H1 (cell line): ENCODE measurements around the gene AFF2. TPM values are rescaled to one million over a fixed set of nuclear protein-coding genes. Genes with fewer than 3 reads are reported as not detected.

Experiments
- CTCF ChIA-PET: fragments of 300-600 bp; sonication (Branson Sonifier 250); formaldehyde crosslinking; loops from one replicate; lab custom pipeline; 2021; ENCODE audit not compliant: partially characterized antibody; lab: Charles Lee
- POLR2A ChIA-PET: fragments of 300-600 bp; sonication (Branson Sonifier 250); formaldehyde crosslinking; loops from one replicate; lab custom pipeline; 2021; ENCODE audit warnings: inconsistent platforms; ENCODE audit not compliant: partially characterized antibody; lab: Charles Lee
- DNase-seq, 2 experiments: peaks; one replicate each; pipeline versions ENCODE4 v3.0.0 to v3.0.0-alpha.2; 2010 to 2022; ENCODE audit warnings: low spot score in 2 of 2, low read depth in 1 of 2, mixed read lengths in 1 of 2
- FAIRE-seq: peaks from 2 replicates; lab custom pipeline; 2011; peaks lifted over from hg19 to GRCh38; lab: Jason Lieb, UNC
- H2AFZ ChIP-seq: 2 replicates; pipeline ENCODE4 v1.8.1; 2012; ENCODE audit warnings: low read length, inconsistent platforms
- H2AK5ac ChIP-seq: 2 replicates; pipeline ENCODE4 v1.6.1; 2013; ENCODE audit warnings: low read depth, low read length
- H2BK120ac ChIP-seq: replicated peaks from 2 replicates; pipeline ENCODE3; 2013; ENCODE audit warnings: low read depth, low read length, inconsistent platforms
- H2BK12ac ChIP-seq: 2 replicates; pipeline ENCODE4 v1.6.1; 2013; ENCODE audit warnings: low read depth, low read length
- H2BK15ac ChIP-seq: 2 replicates; pipeline ENCODE4 v1.6.1; 2013; ENCODE audit warnings: low read length
- H2BK20ac ChIP-seq: 2 replicates; pipeline ENCODE4 v1.6.1; 2013; ENCODE audit warnings: low read length
- H2BK5ac ChIP-seq: 2 replicates; pipeline ENCODE4 v1.6.1; 2013; ENCODE audit warnings: low read depth, low read length
- H3K14ac ChIP-seq: 2 replicates; pipeline ENCODE4 v1.6.1; 2013; ENCODE audit warnings: inconsistent platforms; ENCODE audit not compliant: insufficient read length
- H3K18ac ChIP-seq: 2 replicates; pipeline ENCODE4 v1.6.1; 2013; ENCODE audit warnings: low read length; ENCODE audit errors: extremely low read depth
- H3K23ac ChIP-seq: 2 replicates; pipeline ENCODE4 v1.6.1; 2013; ENCODE audit warnings: inconsistent platforms; ENCODE audit not compliant: insufficient read length
- H3K23me2 ChIP-seq: 2 replicates; pipeline ENCODE4 v1.6.1; 2013; ENCODE audit warnings: low read depth, low read length
- H3K27ac ChIP-seq: 2 replicates; pipeline ENCODE4 v1.6.1; 2011; ENCODE audit warnings: low read depth, low read length, inconsistent platforms
- H3K27me3 ChIP-seq, 4 experiments: replicated peaks in 1 of 4; 1 replicate in 1 of 4; 2 replicates in 3 of 4; pipeline versions ENCODE4 v1.6.1 to v1.8.1; 2011 to 2013; ENCODE audit warnings: low read length in 3 of 4, mild to moderate bottlenecking in 3 of 4, inconsistent platforms in 2 of 4, mixed read lengths in 2 of 4, moderate library complexity in 1 of 4; ENCODE audit not compliant: control insufficient read depth in 3 of 4, insufficient read depth in 3 of 4; ENCODE audit errors: extremely low read depth in 1 of 4
- H3K36me3 ChIP-seq, 4 experiments: 2 replicates each; pipeline versions ENCODE4 v1.6.1 to v1.8.1; 2011 to 2013; ENCODE audit warnings: mild to moderate bottlenecking in 4 of 4, low read length in 3 of 4, moderate library complexity in 2 of 4, control low read depth in 1 of 4, inconsistent platforms in 1 of 4; ENCODE audit not compliant: insufficient read depth in 4 of 4, control insufficient read depth in 2 of 4
- H3K4ac ChIP-seq: replicated peaks from 2 replicates; pipeline ENCODE3; 2013; ENCODE audit warnings: low read length, low read depth, mixed read lengths, inconsistent platforms; ENCODE audit not compliant: insufficient read length
- H3K4me1 ChIP-seq, 4 experiments: replicated peaks in 1 of 4; 1 replicate in 1 of 4; 2 replicates in 3 of 4; pipeline versions ENCODE4 v1.6.1 to v1.8.1; 2011 to 2013; ENCODE audit warnings: low read length in 3 of 4, inconsistent platforms in 2 of 4, mixed read lengths in 1 of 4; ENCODE audit not compliant: insufficient read depth in 4 of 4, control insufficient read depth in 3 of 4
- H3K4me2 ChIP-seq, 2 experiments: 2 replicates each; pipeline versions ENCODE4 v1.6.1 to v1.8.1; 2011 to 2013; ENCODE audit warnings: low read depth in 2 of 2, low read length in 2 of 2, control low read depth in 1 of 2, inconsistent platforms in 1 of 2, mild to moderate bottlenecking in 1 of 2; ENCODE audit not compliant: insufficient read depth in 1 of 2
- H3K4me3 ChIP-seq, 4 experiments: fragments of 200-600, 300-600 bp in 1 of 4; sonication (generic), shearing (Covaris generic), sonication (Bioruptor Twin) in 1 of 4; 2 replicates each; pipeline versions ENCODE4 v1.5.1 to v1.8.1; 2011 to 2016; ENCODE audit warnings: low read length in 4 of 4, low read depth in 3 of 4, control low read depth in 2 of 4, inconsistent platforms in 2 of 4, mild to moderate bottlenecking in 2 of 4, mixed read lengths in 1 of 4, moderate library complexity in 1 of 4; ENCODE audit not compliant: insufficient read depth in 2 of 4; ENCODE audit errors: extremely low read depth in 1 of 4
- H3K56ac ChIP-seq: replicated peaks from 2 replicates; pipeline ENCODE3; 2013; ENCODE audit warnings: low read depth, mild to moderate bottlenecking, mixed read lengths, low read length, inconsistent platforms; ENCODE audit not compliant: insufficient read length
- H3K79me1 ChIP-seq: 2 replicates; pipeline ENCODE4 v1.6.1; 2013; ENCODE audit warnings: low read depth, low read length, control low read depth
- H3K79me2 ChIP-seq, 2 experiments: 2 replicates each; pipeline versions ENCODE4 v1.6.1 to v1.8.1; 2012 to 2013; ENCODE audit warnings: low read length in 2 of 2, mild to moderate bottlenecking in 2 of 2, inconsistent platforms in 1 of 2; ENCODE audit not compliant: insufficient read depth in 2 of 2, control insufficient read depth in 1 of 2
- H3K9ac ChIP-seq, 4 experiments: replicated peaks in 1 of 4; 1 replicate in 1 of 4; 2 replicates in 3 of 4; pipeline versions ENCODE4 v1.6.1 to v1.8.1; 2011 to 2013; ENCODE audit warnings: low read depth in 3 of 4, low read length in 3 of 4, control low read depth in 2 of 4, mild to moderate bottlenecking in 2 of 4, moderate library complexity in 2 of 4, inconsistent platforms in 1 of 4; ENCODE audit errors: extremely low read depth in 1 of 4
- H3K9me3 ChIP-seq, 2 experiments: 2 replicates each; pipeline versions ENCODE4 v1.6.1 to v1.8.1; 2012 to 2013; ENCODE audit warnings: mild to moderate bottlenecking in 2 of 2, moderate library complexity in 2 of 2, control low read depth in 1 of 2, inconsistent platforms in 1 of 2, low read depth in 1 of 2, low read length in 1 of 2, mixed read lengths in 1 of 2; ENCODE audit not compliant: insufficient read depth in 2 of 2
- H4K20me1 ChIP-seq, 2 experiments: replicated peaks in 1 of 2; 2 replicates each; pipeline versions ENCODE3 to v1.8.1; 2011 to 2013; ENCODE audit warnings: inconsistent platforms in 2 of 2, low read length in 2 of 2, mild to moderate bottlenecking in 1 of 2; ENCODE audit not compliant: insufficient read depth in 2 of 2, control insufficient read depth in 1 of 2
- H4K5ac ChIP-seq: 2 replicates; pipeline ENCODE4 v1.6.1; 2013; ENCODE audit warnings: low read length, low read depth, mixed read lengths, inconsistent platforms; ENCODE audit not compliant: insufficient read length
- H4K8ac ChIP-seq: 2 replicates; pipeline ENCODE4 v1.8.0; 2013; ENCODE audit warnings: mild to moderate bottlenecking, moderate library complexity, low read length, inconsistent platforms; ENCODE audit not compliant: insufficient read depth; ENCODE audit errors: extremely low read depth
- H4K91ac ChIP-seq: replicated peaks from 2 replicates; pipeline ENCODE3; 2013; ENCODE audit warnings: low read length, mixed read lengths, inconsistent platforms; ENCODE audit not compliant: insufficient read length
- ATF2 ChIP-seq: IDR thresholded peaks from 2 replicates; pipeline ENCODE4 v1.6.1; 2012; ENCODE audit warnings: low read length, inconsistent platforms
- BRCA1 ChIP-seq: IDR thresholded peaks from 2 replicates; pipeline ENCODE4 v1.6.1; 2012; ENCODE audit warnings: low read depth, low read length, improper control_type of control experiment
- CREB1 ChIP-seq: IDR thresholded peaks from 2 replicates; pipeline ENCODE4 v1.6.1; 2012; ENCODE audit warnings: inconsistent platforms
- EGR1 ChIP-seq: IDR thresholded peaks from 2 replicates; pipeline ENCODE4 v1.6.1; 2011; ENCODE audit warnings: low read depth, low read length, borderline replicate concordance
- EP300 ChIP-seq, 2 experiments: IDR thresholded peaks; 1 replicate in 1 of 2; 2 replicates in 1 of 2; pipeline ENCODE4 v1.6.1; 2011 to 2012; ENCODE audit warnings: low read depth in 2 of 2, low read length in 2 of 2, mild to moderate bottlenecking in 2 of 2, borderline replicate concordance in 1 of 2, inconsistent platforms in 1 of 2, moderate library complexity in 1 of 2
- HDAC2 ChIP-seq, 2 experiments: fragments of 300-600 bp in 1 of 2; sonication (generic) in 1 of 2; IDR thresholded peaks; 2 replicates each; pipeline ENCODE4 v1.6.1; 2011 to 2012; ENCODE audit warnings: low read depth in 2 of 2, low read length in 2 of 2, mild to moderate bottlenecking in 2 of 2, moderate library complexity in 2 of 2, borderline replicate concordance in 1 of 2, inconsistent platforms in 1 of 2
- KDM5A ChIP-seq: fragments of 200-600 bp; IDR thresholded peaks from 2 replicates; pipeline ENCODE4 v1.7.1; 2012; ENCODE audit warnings: mild to moderate bottlenecking, low read length, inconsistent platforms, mixed read lengths
- MAX ChIP-seq: IDR thresholded peaks from 2 replicates; pipeline ENCODE4 v1.6.1; 2012; ENCODE audit warnings: inconsistent platforms
- RNF2 ChIP-seq: fragments of 200-900, 300-1000 bp; sonication (generic); IDR thresholded peaks from 2 replicates; pipeline ENCODE4 v1.7.1; 2016; ENCODE audit warnings: borderline replicate concordance, low read depth, mild to moderate bottlenecking, antibody characterized with exemption, low read length; ENCODE audit not compliant: poor library complexity, severe bottlenecking; ENCODE audit errors: missing control alignments
- SAP30 ChIP-seq: fragments of 300-600 bp; sonication (generic); IDR thresholded peaks from 2 replicates; pipeline ENCODE4 v1.7.1; 2012; ENCODE audit warnings: low read length, moderate library complexity, mild to moderate bottlenecking, inconsistent platforms; ENCODE audit not compliant: insufficient read depth, insufficient replicate concordance
- SP4 ChIP-seq: IDR thresholded peaks from 2 replicates; pipeline ENCODE4 v1.6.1; 2012; ENCODE audit warnings: low read length, inconsistent platforms
- TEAD4 ChIP-seq: IDR thresholded peaks from 2 replicates; pipeline ENCODE4 v1.6.1; 2012; ENCODE audit warnings: low read depth, low read length, inconsistent platforms, mixed read lengths
- WGBS, 2 experiments: shearing (Covaris generic) in 1 of 2; methylation state at CpG; one replicate each; pipeline versions ENCODE4 v1.1.6 to v1.1.7; 2013 to 2015; ENCODE audit warnings: low lambda C conversion rate in 2 of 2, mixed read lengths in 2 of 2, inconsistent platforms in 1 of 2, low coverage in 1 of 2, missing lambda C conversion rate in 1 of 2; ENCODE audit not compliant: insufficient replicate concordance in 2 of 2, insufficient coverage in 1 of 2, insufficient read length in 1 of 2; ENCODE audit errors: extremely low coverage in 1 of 2, missing lambda C conversion rate in 1 of 2; 5-methylcytosine and 5-hydroxymethylcytosine counted together
- polyA plus RNA-seq, 7 experiments: library from polyadenylated mRNA; depleted of rRNA in 3 of 7; stranded (reverse) in 5 of 7; unstranded in 2 of 7; fragments of >200 nt in 5 of 7; fragments of 200-250 nt in 2 of 7; gene quantifications; 1 replicate in 5 of 7; 2 replicates in 1 of 7; 4 replicates in 1 of 7; pipeline versions ENCODE4 v1.2.1 to v1.2.3, GENCODE V29; 2011 to 2013; ENCODE audit warnings: missing spikeins in 2 of 7, mixed read lengths in 2 of 7
- total RNA-seq: library from RNA; stranded (reverse); fragmentation: NEBNext Ultra II Directional; extraction: Animal tissue kit (Norgen Biotek cat#: 25700); gene quantifications from 2 replicates; pipeline ENCODE4 v1.2.1, GENCODE V29; 2021

AFF2 gene
- total and polyA plus RNA-seq, 2 of the 8 experiments (the other 6 are each of a cell fraction or from before 2014, with no cell fraction given) = 2.0 to 7.3 TPM

- Histone ChIP-seq H3K36me3 (no peaks in the 10 kb centered on the region), H3K4ac (no peak overlapping the region), H4K20me1 (no peaks in the 10 kb centered on the region), H4K8ac (no peak overlapping the region), H3K79me2 (no peaks in the 10 kb centered on the region), H2BK5ac (no peak overlapping the region), H2BK120ac (no peak overlapping the region), H3K4me1 (peaks cover 0 to 2% (median 0%) of the 10 kb centered on the region in 4 experiments; a peak in 1 of 7 replicates), H3K4me3 (no peak overlapping the region), H2AK5ac (no peak overlapping the region), H3K79me1 (no peaks in the 10 kb centered on the region), H4K91ac (no peak overlapping the region), H3K56ac (no peak overlapping the region), H3K4me2 (no peak overlapping the region), H2BK20ac (no peak overlapping the region), H3K27me3 (no peaks in the 10 kb centered on the region), H3K14ac (no peak overlapping the region), H3K9me3 (no peaks in the 10 kb centered on the region), H3K23ac (no peak overlapping the region), H2BK12ac (no peak overlapping the region), H3K27ac (no peak overlapping the region), H4K5ac (no peak overlapping the region), H2BK15ac (no peak overlapping the region), H2AFZ (no peak overlapping the region), H3K18ac (no peak overlapping the region), H3K23me2 (no peaks in the 10 kb centered on the region), H3K9ac (no peak overlapping the region)
- FAIRE-seq = no peak
- POLR2A ChIA-PET = no interaction called here
- CTCF ChIA-PET = no interaction called here
- 88% methylated on average over 5 of the region's 5 CpGs; no CpG with 5 or more reads in 1 of the 2 experiments for WGBS, 2 experiments
- DNase-seq = no peak
- TF ChIP-seq EGR1 = no peak
- no peak for TF ChIP-seq TEAD4
- TF ChIP-seq CREB1 = no peak
- no peak for TF ChIP-seq SP4
- no peak for TF ChIP-seq EP300 (IDR thresholded peaks at IDR 0.05; ENCODE audit: borderline replicate concordance in 1 of 2, low read depth in 2 of 2, low read length in 2 of 2)
- no peak for TF ChIP-seq MAX
- no peak for TF ChIP-seq ATF2
- no peak for TF ChIP-seq RNF2
- TF ChIP-seq SAP30 = no peak
- TF ChIP-seq HDAC2 (IDR thresholded peaks at IDR 0.05; ENCODE audit: borderline replicate concordance in 1 of 2, low read depth in 2 of 2, low read length in 2 of 2) = no peak
- no peak for TF ChIP-seq BRCA1
- no peak for TF ChIP-seq KDM5A
Measured at GRCh38 chrX:148522006-148522405, 21.6 kb downstream of the AFF2 start.
